Uterus (tissue), 4 donors: ENCODE measurements around the gene PROX1. TPM values are rescaled to one million over a fixed set of nuclear protein-coding genes. Genes with fewer than 3 reads are reported as not detected.

Source experiments
- DNase-seq, 2 donors: peaks; one replicate each; pipeline ENCODE4 v3.0.0-alpha.2; 2019 to 2020
- H3K27ac ChIP-seq, 2 donors: fragments of 200-600 bp; sonication (generic); 1 replicate in 1 of 2; 2 replicates in 1 of 2; pipeline ENCODE4 v1.5.1; 2016 to 2018
- H3K27me3 ChIP-seq, 2 donors: fragments of 200-600 bp; sonication (generic); one replicate each; pipeline ENCODE4 v1.5.1; 2018 to 2019; ENCODE audit warnings: control low read depth in 1 of 2
- H3K36me3 ChIP-seq, 2 donors: fragments of 200-600 bp; sonication (generic); one replicate each; pipeline ENCODE4 v1.5.1; 2019; ENCODE audit warnings: control low read depth in 1 of 2
- H3K4me1 ChIP-seq, 2 donors: fragments of 200-600 bp; sonication (generic); one replicate each; pipeline ENCODE4 v1.5.1; 2018 to 2019; ENCODE audit warnings: control low read depth in 1 of 2
- H3K4me3 ChIP-seq, 2 donors: fragments of 200-600 bp; sonication (generic); 1 replicate in 1 of 2; 2 replicates in 1 of 2; pipeline ENCODE4 v1.5.1; 2018 to 2019; ENCODE audit warnings: mild to moderate bottlenecking in 1 of 2
- H3K9me3 ChIP-seq, 2 donors: fragments of 200-600 bp; sonication (generic); one replicate each; pipeline ENCODE4 v1.5.1; 2019; ENCODE audit warnings: control low read depth in 1 of 2
- CTCF ChIP-seq, 4 experiments: fragments of 200-600 bp in 2 of 4; fragments of 450-650 bp in 2 of 4; sonication (generic) in 2 of 4; IDR thresholded peaks; one replicate each; pipeline ENCODE4 v1.5.1; 2016 to 2019; ENCODE audit warnings: antibody characterized with exemption in 4 of 4, mild to moderate bottlenecking in 2 of 4, moderate library complexity in 1 of 4
- POLR2A ChIP-seq, 2 donors: fragments of 450-650 bp; IDR thresholded peaks; one replicate each; pipeline ENCODE4 v1.6.1; 2016; ENCODE audit warnings: antibody characterized with exemption in 2 of 2, mild to moderate bottlenecking in 1 of 2, moderate library complexity in 1 of 2
- intact Hi-C: fragments of 100-400 bp; cut with DNase I; formaldehyde crosslinking; loops from one replicate; pipeline ENCODE4 v1.15.1; 2023; ENCODE audit warnings: low total_unique reads
- total RNA-seq, 4 donors: library from RNA; depleted of rRNA in 3 of 4; stranded (reverse); fragments of >200 nt in 3 of 4; gene quantifications; one replicate each; pipeline versions ENCODE4 v1.1.0 to v1.2.4, GENCODE V29; 2014 to 2023
- donor health status: DM: yes; HTN: yes; CAD: no.

PROX1 gene
- total RNA-seq, 4 donors from 2014 or later: 3.8 to 7.9 (median 4.1) TPM

- H3K4me3 ChIP-seq: no peak overlapping the region
- DNase-seq: no peak
- H3K27ac ChIP-seq: no peak overlapping the region
- no peaks in the 10 kb centered on the region for H3K4me1 ChIP-seq
- no peak for TF ChIP-seq CTCF (IDR thresholded peaks at IDR 0.05)
- no peak for TF ChIP-seq POLR2A (IDR thresholded peaks at IDR 0.05)
- H3K27me3 ChIP-seq: no peaks in the 10 kb centered on the region
- H3K9me3 ChIP-seq: no peaks in the 10 kb centered on the region
- intact Hi-C loops: no loop called here
- no peaks in the 10 kb centered on the region for H3K36me3 ChIP-seq
Measured at GRCh38 chr1:213947200-213947801, 40.5 kb upstream of the PROX1 start.

- no peaks in the 10 kb centered on the region for H3K4me1 ChIP-seq
- H3K36me3 ChIP-seq: no peaks in the 10 kb centered on the region
- H3K27me3 ChIP-seq: no peaks in the 10 kb centered on the region
- H3K27ac ChIP-seq: no peak overlapping the region
- H3K9me3 ChIP-seq: no peaks in the 10 kb centered on the region
- H3K4me3 ChIP-seq: no peak overlapping the region
- TF ChIP-seq CTCF (IDR thresholded peaks at IDR 0.05) (no peak), POLR2A (IDR thresholded peaks at IDR 0.05) (no peak)
- intact Hi-C loops: no loop called here
- no peak for DNase-seq
Measured at GRCh38 chr1:213951876-213952275, 35.9 kb upstream of the PROX1 start.

- Histone ChIP-seq H3K4me1 (no peaks in the 10 kb centered on the region), H3K27ac (no peak overlapping the region), H3K36me3 (no peaks in the 10 kb centered on the region), H3K27me3 (no peaks in the 10 kb centered on the region), H3K4me3 (no peak overlapping the region), H3K9me3 (no peaks in the 10 kb centered on the region)
- DNase-seq: no peak
- intact Hi-C loops: no loop called here
- TF ChIP-seq CTCF (IDR thresholded peaks at IDR 0.05): no peak
- TF ChIP-seq POLR2A (IDR thresholded peaks at IDR 0.05): no peak
Measured at GRCh38 chr1:213953806-213954205, 34.0 kb upstream of the PROX1 start.

GRCh38 chr1:213956295-213956770 is 31.4 kb upstream of the PROX1 start:
- Histone ChIP-seq H3K27ac (no peak overlapping the region), H3K4me1 (no peaks in the 10 kb centered on the region), H3K9me3 (no peaks in the 10 kb centered on the region), H3K36me3 (no peaks in the 10 kb centered on the region), H3K4me3 (no peak overlapping the region), H3K27me3 (no peaks in the 10 kb centered on the region)
- TF ChIP-seq CTCF (IDR thresholded peaks at IDR 0.05) (no peak), POLR2A (IDR thresholded peaks at IDR 0.05) (no peak)
- intact Hi-C loops: no loop called here
- no peak for DNase-seq

- Histone ChIP-seq H3K36me3 (no peaks in the 10 kb centered on the region), H3K27me3 (no peaks in the 10 kb centered on the region), H3K27ac (no peak overlapping the region), H3K4me3 (no peak overlapping the region), H3K4me1 (no peaks in the 10 kb centered on the region), H3K9me3 (no peaks in the 10 kb centered on the region)
- DNase-seq: no peak
- intact Hi-C loops: no loop called here
- TF ChIP-seq POLR2A (IDR thresholded peaks at IDR 0.05) (no peak), CTCF (IDR thresholded peaks at IDR 0.05) (no peak)
Measured at GRCh38 chr1:213958346-213958745, 29.4 kb upstream of the PROX1 start.
